WTC11 (cell line): ENCODE data around the gene SMYD3. TPM values are rescaled to one million over a fixed set of nuclear protein-coding genes. Genes with fewer than 3 reads are reported as not detected.

ENCODE experiments used
- ATAC-seq: fragments of 200-7000 bp; cut with Tn5 transposase; 2 replicates; pipeline ENCODE4 v1.10.0; 2021; ENCODE audit warnings: mild to moderate bottlenecking, moderate library complexity
- CTCF ChIA-PET: fragments of 300-600 bp; sonication (Branson Sonifier 250); formaldehyde crosslinking; loops from one replicate; lab custom pipeline; 2021; ENCODE audit warnings: antibody characterized with exemption; lab: Charles Lee
- POLR2A ChIA-PET: fragments of 350-600 bp; sonication (Branson Sonifier 250); formaldehyde crosslinking; loops from one replicate; lab custom pipeline; 2021; ENCODE audit warnings: antibody characterized with exemption; lab: Charles Lee
- DNase-seq: peaks from one replicate; pipeline ENCODE4 v3.0.0; 2021; ENCODE audit warnings: low spot score
- H3K27ac Mint-ChIP-seq: 2 replicates; pipeline ENCODE4 v1.8.0; 2021; ENCODE audit warnings: mixed read lengths
- H3K27me3 Mint-ChIP-seq: 2 replicates; pipeline ENCODE4 v1.8.0; 2021; ENCODE audit warnings: low read depth, mild to moderate bottlenecking, moderate library complexity, mixed read lengths
- H3K36me3 Mint-ChIP-seq: 2 replicates; pipeline ENCODE4 v1.8.0; 2021; ENCODE audit warnings: mixed read lengths
- H3K4me1 Mint-ChIP-seq: 2 replicates; pipeline ENCODE4 v1.8.0; 2022; ENCODE audit warnings: mixed read lengths
- H3K4me3 Mint-ChIP-seq: 2 replicates; pipeline ENCODE4 v1.8.0; 2021; ENCODE audit warnings: mild to moderate bottlenecking, moderate library complexity, mixed read lengths
- H3K9me3 Mint-ChIP-seq: 2 replicates; pipeline ENCODE4 v1.8.0; 2021; ENCODE audit warnings: mixed read lengths
- EMX1 ChIP-seq: fragments of 250-450 bp; sonication (Bioruptor Pico); IDR thresholded peaks from 2 replicates; pipeline ENCODE4 v1.8.0; 2021; ENCODE audit warnings: mild to moderate bottlenecking
- ESRRA ChIP-seq: sonication (generic); formaldehyde crosslinking; IDR thresholded peaks from 2 replicates; pipeline ENCODE4 v1.8.1; 2022; ENCODE audit warnings: mild to moderate bottlenecking, missing genetic modification reagents, borderline replicate concordance
- FOXJ3 ChIP-seq: sonication (generic); formaldehyde crosslinking; IDR thresholded peaks from 2 replicates; pipeline ENCODE4 v1.9.0; 2021; ENCODE audit warnings: missing genetic modification reagents, mild to moderate bottlenecking, borderline replicate concordance
- KAT7 ChIP-seq: sonication (generic); formaldehyde crosslinking; IDR thresholded peaks from 2 replicates; pipeline ENCODE4 v1.8.1; 2023; ENCODE audit warnings: missing genetic modification reagents, mild to moderate bottlenecking, borderline replicate concordance
- ZNF219 ChIP-seq: sonication (generic); formaldehyde crosslinking; IDR thresholded peaks from 2 replicates; pipeline ENCODE4 v1.8.0; 2023; ENCODE audit warnings: missing genetic modification reagents, mild to moderate bottlenecking, borderline replicate concordance
- ZNF317 ChIP-seq: sonication (generic); formaldehyde crosslinking; IDR thresholded peaks from 2 replicates; pipeline ENCODE4 v1.8.1; 2023; ENCODE audit warnings: low read depth, mild to moderate bottlenecking, moderate library complexity, missing genetic modification reagents, borderline replicate concordance
- ZNF423 ChIP-seq: fragments of 250-450 bp; sonication (Bioruptor Pico); IDR thresholded peaks from 2 replicates; pipeline ENCODE4 v2.1.2; 2022; ENCODE audit warnings: mild to moderate bottlenecking, moderate library complexity
- ZNF671 ChIP-seq: fragments of 250-450 bp; sonication (Bioruptor Pico); IDR thresholded peaks from 2 replicates; pipeline ENCODE4 v1.8.0; 2021; ENCODE audit warnings: mild to moderate bottlenecking
- total RNA-seq: library from RNA; stranded (reverse); gene quantifications from 3 replicates; pipeline ENCODE4 v1.2.3, GENCODE V29; 2021
- TF ChIP-seq, protein P1 (sequence below): sonication (generic); formaldehyde crosslinking; IDR thresholded peaks from 2 replicates; pipeline ENCODE4 v1.8.1; 2023; ENCODE audit warnings: mild to moderate bottlenecking, missing genetic modification reagents, borderline replicate concordance
- TF ChIP-seq, protein P2 (sequence below): sonication (generic); formaldehyde crosslinking; conservative IDR thresholded peaks from 2 replicates; pipeline ENCODE4 v1.8.1; 2022; ENCODE audit warnings: mild to moderate bottlenecking, missing genetic modification reagents
- TF ChIP-seq, protein P3 (sequence below): sonication (generic); formaldehyde crosslinking; IDR thresholded peaks from 2 replicates; pipeline ENCODE4 v1.8.0; 2023; ENCODE audit warnings: missing genetic modification reagents, mild to moderate bottlenecking, borderline replicate concordance
- TF ChIP-seq, protein P4 (sequence below): sonication (generic); formaldehyde crosslinking; IDR thresholded peaks from 2 replicates; pipeline ENCODE4 v1.8.1; 2023; ENCODE audit warnings: mild to moderate bottlenecking, missing genetic modification reagents
- TF ChIP-seq, protein P5 (sequence below): sonication (generic); formaldehyde crosslinking; IDR thresholded peaks from 2 replicates; pipeline ENCODE4 v1.8.0; 2022; ENCODE audit warnings: missing genetic modification reagents

The SMYD3 gene
- total RNA-seq, 1 experiment from 2014 or later: 21.4 TPM

DNA sequence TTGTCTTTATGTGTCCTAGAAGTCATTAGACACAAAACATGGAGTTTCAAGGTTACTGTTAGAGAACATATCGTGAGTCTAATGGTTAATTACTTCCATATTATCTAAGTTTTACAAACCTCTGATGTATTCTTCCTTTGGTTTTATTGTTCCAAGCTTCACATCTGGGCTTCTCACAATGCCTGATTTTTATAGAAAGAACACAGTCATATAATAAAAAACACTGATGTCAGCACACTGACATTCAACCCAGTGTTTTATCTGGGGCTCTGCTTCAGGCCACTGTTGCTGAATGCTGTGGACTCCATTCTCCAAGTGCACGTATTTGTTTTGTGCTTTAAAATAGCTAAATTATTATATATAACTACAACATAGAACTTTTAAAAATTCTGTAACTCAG, 232.9 kb downstream of the SMYD3 start (continued):
- TF ChIP-seq, protein P1, sequence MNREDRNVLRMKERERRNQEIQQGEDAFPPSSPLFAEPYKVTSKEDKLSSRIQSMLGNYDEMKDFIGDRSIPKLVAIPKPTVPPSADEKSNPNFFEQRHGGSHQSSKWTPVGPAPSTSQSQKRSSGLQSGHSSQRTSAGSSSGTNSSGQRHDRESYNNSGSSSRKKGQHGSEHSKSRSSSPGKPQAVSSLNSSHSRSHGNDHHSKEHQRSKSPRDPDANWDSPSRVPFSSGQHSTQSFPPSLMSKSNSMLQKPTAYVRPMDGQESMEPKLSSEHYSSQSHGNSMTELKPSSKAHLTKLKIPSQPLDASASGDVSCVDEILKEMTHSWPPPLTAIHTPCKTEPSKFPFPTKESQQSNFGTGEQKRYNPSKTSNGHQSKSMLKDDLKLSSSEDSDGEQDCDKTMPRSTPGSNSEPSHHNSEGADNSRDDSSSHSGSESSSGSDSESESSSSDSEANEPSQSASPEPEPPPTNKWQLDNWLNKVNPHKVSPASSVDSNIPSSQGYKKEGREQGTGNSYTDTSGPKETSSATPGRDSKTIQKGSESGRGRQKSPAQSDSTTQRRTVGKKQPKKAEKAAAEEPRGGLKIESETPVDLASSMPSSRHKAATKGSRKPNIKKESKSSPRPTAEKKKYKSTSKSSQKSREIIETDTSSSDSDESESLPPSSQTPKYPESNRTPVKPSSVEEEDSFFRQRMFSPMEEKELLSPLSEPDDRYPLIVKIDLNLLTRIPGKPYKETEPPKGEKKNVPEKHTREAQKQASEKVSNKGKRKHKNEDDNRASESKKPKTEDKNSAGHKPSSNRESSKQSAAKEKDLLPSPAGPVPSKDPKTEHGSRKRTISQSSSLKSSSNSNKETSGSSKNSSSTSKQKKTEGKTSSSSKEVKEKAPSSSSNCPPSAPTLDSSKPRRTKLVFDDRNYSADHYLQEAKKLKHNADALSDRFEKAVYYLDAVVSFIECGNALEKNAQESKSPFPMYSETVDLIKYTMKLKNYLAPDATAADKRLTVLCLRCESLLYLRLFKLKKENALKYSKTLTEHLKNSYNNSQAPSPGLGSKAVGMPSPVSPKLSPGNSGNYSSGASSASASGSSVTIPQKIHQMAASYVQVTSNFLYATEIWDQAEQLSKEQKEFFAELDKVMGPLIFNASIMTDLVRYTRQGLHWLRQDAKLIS (CRISPR knock-in tag): no peak
- TF ChIP-seq, protein P2, sequence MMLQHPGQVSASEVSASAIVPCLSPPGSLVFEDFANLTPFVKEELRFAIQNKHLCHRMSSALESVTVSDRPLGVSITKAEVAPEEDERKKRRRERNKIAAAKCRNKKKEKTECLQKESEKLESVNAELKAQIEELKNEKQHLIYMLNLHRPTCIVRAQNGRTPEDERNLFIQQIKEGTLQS (CRISPR knock-in tag): no peak
- TF ChIP-seq, protein P3, sequence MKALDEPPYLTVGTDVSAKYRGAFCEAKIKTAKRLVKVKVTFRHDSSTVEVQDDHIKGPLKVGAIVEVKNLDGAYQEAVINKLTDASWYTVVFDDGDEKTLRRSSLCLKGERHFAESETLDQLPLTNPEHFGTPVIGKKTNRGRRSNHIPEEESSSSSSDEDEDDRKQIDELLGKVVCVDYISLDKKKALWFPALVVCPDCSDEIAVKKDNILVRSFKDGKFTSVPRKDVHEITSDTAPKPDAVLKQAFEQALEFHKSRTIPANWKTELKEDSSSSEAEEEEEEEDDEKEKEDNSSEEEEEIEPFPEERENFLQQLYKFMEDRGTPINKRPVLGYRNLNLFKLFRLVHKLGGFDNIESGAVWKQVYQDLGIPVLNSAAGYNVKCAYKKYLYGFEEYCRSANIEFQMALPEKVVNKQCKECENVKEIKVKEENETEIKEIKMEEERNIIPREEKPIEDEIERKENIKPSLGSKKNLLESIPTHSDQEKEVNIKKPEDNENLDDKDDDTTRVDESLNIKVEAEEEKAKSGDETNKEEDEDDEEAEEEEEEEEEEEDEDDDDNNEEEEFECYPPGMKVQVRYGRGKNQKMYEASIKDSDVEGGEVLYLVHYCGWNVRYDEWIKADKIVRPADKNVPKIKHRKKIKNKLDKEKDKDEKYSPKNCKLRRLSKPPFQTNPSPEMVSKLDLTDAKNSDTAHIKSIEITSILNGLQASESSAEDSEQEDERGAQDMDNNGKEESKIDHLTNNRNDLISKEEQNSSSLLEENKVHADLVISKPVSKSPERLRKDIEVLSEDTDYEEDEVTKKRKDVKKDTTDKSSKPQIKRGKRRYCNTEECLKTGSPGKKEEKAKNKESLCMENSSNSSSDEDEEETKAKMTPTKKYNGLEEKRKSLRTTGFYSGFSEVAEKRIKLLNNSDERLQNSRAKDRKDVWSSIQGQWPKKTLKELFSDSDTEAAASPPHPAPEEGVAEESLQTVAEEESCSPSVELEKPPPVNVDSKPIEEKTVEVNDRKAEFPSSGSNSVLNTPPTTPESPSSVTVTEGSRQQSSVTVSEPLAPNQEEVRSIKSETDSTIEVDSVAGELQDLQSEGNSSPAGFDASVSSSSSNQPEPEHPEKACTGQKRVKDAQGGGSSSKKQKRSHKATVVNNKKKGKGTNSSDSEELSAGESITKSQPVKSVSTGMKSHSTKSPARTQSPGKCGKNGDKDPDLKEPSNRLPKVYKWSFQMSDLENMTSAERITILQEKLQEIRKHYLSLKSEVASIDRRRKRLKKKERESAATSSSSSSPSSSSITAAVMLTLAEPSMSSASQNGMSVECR (CRISPR knock-in tag): no peak
- no peak for TF ChIP-seq FOXJ3
- TF ChIP-seq ESRRA (CRISPR knock-in tag): no peak
- no peak for TF ChIP-seq ZNF423 (CRISPR knock-in tag)
- no peak for TF ChIP-seq ZNF219
- no peak for TF ChIP-seq ZNF317 (CRISPR knock-in tag)

DNA sequence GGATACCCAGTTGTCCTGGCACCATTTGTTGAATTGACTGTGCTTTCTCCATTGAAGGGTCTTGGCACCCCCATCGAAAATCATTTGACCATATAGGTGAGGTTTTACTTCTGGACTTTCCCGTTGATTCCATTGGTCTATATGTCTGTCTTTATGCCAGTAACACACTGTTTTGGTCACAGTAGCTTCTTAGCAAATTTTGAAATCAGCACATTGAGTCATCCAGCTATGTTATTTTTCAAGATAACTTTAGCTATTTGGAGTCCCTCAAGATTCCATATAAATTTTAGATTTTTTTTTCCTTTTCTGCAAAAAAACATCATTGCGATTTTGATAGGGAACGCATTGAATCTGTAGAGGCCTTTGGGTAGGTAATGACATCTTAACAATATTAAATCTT, 235.6 kb downstream of the SMYD3 start:
- no peaks in the 10 kb centered on the region for H3K27me3 Mint-ChIP-seq
- TF ChIP-seq, protein P4, sequence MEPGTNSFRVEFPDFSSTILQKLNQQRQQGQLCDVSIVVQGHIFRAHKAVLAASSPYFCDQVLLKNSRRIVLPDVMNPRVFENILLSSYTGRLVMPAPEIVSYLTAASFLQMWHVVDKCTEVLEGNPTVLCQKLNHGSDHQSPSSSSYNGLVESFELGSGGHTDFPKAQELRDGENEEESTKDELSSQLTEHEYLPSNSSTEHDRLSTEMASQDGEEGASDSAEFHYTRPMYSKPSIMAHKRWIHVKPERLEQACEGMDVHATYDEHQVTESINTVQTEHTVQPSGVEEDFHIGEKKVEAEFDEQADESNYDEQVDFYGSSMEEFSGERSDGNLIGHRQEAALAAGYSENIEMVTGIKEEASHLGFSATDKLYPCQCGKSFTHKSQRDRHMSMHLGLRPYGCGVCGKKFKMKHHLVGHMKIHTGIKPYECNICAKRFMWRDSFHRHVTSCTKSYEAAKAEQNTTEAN (CRISPR knock-in tag): no peak
- no peak for TF ChIP-seq KAT7 (CRISPR knock-in tag)
- TF ChIP-seq ZNF671 (CRISPR knock-in tag): no peak
- TF ChIP-seq EMX1 (CRISPR knock-in tag): no peak
- TF ChIP-seq, protein P5, sequence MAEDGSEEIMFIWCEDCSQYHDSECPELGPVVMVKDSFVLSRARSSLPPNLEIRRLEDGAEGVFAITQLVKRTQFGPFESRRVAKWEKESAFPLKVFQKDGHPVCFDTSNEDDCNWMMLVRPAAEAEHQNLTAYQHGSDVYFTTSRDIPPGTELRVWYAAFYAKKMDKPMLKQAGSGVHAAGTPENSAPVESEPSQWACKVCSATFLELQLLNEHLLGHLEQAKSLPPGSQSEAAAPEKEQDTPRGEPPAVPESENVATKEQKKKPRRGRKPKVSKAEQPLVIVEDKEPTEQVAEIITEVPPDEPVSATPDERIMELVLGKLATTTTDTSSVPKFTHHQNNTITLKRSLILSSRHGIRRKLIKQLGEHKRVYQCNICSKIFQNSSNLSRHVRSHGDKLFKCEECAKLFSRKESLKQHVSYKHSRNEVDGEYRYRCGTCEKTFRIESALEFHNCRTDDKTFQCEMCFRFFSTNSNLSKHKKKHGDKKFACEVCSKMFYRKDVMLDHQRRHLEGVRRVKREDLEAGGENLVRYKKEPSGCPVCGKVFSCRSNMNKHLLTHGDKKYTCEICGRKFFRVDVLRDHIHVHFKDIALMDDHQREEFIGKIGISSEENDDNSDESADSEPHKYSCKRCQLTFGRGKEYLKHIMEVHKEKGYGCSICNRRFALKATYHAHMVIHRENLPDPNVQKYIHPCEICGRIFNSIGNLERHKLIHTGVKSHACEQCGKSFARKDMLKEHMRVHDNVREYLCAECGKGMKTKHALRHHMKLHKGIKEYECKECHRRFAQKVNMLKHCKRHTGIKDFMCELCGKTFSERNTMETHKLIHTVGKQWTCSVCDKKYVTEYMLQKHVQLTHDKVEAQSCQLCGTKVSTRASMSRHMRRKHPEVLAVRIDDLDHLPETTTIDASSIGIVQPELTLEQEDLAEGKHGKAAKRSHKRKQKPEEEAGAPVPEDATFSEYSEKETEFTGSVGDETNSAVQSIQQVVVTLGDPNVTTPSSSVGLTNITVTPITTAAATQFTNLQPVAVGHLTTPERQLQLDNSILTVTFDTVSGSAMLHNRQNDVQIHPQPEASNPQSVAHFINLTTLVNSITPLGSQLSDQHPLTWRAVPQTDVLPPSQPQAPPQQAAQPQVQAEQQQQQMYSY (CRISPR knock-in tag): no peak
- no peak for TF ChIP-seq ESRRA (CRISPR knock-in tag)
- TF ChIP-seq, all 79 proteins: peak for 0
- no peaks in the 10 kb centered on the region for H3K9me3 Mint-ChIP-seq
- no peak overlapping the region for H3K27ac Mint-ChIP-seq
- H3K4me3 Mint-ChIP-seq: no peak overlapping the region
- POLR2A ChIA-PET: no interaction called here
- no peaks in the 10 kb centered on the region for H3K36me3 Mint-ChIP-seq
- CTCF ChIA-PET: no interaction called here
- peaks cover 12% of the 10 kb centered on the region for H3K4me1 Mint-ChIP-seq
- DNase-seq (no peak), ATAC-seq (no peak)
